Prostate gland (tissue), 2 donors: ENCODE data around the gene VEZT.

ENCODE experiments used
- CTCF ChIP-seq, 4 experiments: fragments of 200-600 bp in 2 of 4; fragments of 450-650 bp in 2 of 4; sonication (generic) in 2 of 4; IDR thresholded peaks; 1 replicate in 3 of 4; 2 replicates in 1 of 4; pipeline ENCODE4 v1.5.1; 2016 to 2019; ENCODE audit warnings: antibody characterized with exemption in 4 of 4, mild to moderate bottlenecking in 2 of 4, moderate library complexity in 2 of 4
- POLR2A ChIP-seq: fragments of 450-650 bp; IDR thresholded peaks from one replicate; pipeline ENCODE4 v1.6.1; 2016; ENCODE audit warnings: antibody characterized with exemption, mild to moderate bottlenecking

DNA sequence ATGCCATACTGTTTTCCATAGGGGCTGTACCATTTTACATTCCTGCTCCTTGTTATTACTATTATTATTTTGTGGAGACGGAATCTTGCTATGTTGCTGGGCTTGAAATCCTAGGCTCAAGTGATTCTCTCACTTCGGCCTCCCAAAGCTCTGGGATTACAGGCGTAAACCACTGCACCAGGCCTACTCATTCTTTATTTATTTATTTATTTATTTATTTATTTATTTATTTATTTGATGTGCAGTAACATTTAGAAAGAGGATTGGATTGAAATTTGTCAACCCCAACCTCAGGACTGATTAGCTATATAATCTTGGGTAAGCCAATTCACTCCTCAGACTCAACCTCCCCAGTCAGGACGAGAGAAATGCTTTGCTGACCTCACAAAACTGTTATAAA lies 107.9 kb downstream of the VEZT start:
- no peak for TF ChIP-seq POLR2A
- TF ChIP-seq CTCF (IDR thresholded peaks at IDR 0.05): no peak
